GM18498 (cell line): ENCODE results near the gene FCHO2.
"Not testable (repeated sequence)": the region's sequence is repeated elsewhere in the genome, so short reads cannot be mapped to it uniquely, and the experiment has no call there.

Experiments used
- ATAC-seq: cut with Tn5 transposase; IDR thresholded peaks from one replicate; pipeline ENCODE4 v1.9.1; 2021; ENCODE audit warnings: mild to moderate bottlenecking, moderate library complexity; ENCODE audit not compliant: unreplicated experiment

Gene FCHO2

DNA sequence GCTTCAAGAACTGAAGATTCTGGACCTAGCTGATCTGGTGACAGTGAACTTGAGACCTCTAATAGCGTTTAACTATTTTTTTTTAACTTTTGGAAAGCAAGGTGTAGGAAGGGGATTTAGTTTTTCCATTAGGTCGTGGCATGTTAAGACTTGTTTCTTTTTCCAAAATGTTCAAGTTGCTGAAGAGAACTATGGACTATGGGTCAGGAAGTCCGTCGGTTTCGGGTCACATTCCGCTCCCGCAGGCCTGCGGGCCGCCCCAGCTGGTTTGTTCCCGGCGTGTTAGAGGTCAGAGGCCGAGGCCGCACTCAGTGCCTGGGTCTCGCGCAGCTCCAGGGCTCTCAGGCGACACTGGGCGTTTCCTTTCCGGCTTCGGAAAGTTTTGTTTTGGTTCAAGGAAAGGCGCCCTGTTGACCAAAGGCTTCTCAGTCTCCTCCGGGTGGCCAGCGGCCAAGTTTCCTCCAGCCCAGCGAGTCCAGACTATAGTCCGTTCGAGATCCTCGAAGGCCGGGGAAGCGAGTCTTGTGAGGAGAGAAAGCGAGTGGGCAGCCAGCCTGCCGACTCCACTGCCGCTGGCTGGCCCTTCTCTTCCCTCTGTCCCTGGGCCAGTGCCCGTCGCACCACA, 586 bp upstream of the FCHO2 start:
- ATAC-seq: peak; percentile 45

DNA sequence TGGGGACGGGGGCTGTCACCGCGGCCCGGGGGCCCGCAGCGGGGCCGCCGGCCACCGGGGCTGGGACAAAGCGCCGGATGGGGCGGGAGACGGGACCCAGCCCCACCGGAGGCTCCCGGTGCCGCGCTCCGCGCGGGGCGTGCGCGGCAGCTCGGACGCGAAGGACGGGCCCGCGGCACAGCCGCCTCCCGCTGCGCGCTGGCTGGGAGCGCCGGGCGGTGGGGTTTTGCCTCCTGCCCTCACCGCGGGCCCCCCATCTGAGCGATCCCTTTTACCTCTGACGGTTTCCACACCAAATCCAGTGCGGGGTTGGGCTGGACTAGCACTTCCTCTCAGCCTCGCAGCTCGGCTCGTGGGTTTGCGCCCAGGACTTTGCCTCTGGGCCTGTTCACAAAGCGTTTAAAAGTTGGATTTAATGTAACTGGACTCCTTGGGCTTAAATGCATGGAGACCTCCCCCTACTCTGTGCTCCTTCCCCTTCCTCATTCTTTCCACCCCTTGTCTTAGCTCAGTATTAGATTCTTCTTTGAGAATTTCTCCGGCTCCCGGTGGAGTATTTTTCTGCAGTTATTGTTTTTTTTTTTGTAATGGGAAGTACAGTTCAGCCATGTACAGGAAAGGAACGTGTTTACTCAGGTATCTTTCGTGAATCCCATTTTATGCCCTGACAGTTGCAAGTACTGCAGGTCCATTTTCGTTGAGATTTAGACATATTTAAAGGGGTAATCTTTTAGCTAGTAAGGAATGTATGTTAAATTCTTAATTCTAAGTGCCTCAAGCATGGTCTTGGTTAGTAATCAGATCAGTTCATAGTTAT, 691 bp downstream of the FCHO2 start:
- peak; percentile 56 for ATAC-seq

DNA sequence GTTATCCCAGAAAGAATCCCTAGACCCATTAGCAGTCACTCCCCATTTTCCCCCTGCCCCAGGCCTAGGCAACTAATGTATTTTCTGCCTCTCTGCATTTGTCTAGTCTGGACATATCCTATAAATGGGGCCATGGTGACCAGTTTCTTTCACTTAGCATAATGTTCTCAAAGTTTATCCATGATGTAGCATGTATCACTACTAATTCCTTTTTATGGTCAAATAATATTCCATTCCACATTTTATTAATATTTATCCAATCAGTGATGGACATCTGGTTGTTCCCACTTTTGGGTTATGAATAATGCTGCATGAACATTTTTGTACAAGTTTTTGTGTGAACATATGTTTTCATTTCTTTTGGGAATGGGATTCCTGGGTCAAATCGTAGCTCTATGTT, 1.5 kb downstream of the FCHO2 start:
- ATAC-seq: no peak

DNA sequence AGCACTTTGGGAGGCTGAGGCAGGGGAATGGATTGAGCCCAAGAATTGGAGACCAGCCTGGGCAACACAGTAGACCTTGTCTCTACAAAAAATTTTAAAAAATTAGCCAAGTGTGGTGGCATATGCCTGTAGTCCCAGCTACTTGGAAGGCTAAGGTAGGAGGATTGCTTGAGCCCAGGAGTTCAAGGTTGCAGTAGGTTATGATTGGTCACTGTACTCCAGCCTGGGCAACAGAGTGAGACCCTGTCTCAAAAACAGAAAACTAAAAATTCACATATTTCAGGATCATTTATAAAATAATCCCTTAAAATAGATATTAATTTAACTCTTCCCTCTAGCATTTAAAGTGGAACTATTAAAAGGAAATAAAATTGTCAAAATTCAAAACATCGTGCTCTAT, 3.4 kb downstream of the FCHO2 start:
- ATAC-seq: no peak

DNA sequence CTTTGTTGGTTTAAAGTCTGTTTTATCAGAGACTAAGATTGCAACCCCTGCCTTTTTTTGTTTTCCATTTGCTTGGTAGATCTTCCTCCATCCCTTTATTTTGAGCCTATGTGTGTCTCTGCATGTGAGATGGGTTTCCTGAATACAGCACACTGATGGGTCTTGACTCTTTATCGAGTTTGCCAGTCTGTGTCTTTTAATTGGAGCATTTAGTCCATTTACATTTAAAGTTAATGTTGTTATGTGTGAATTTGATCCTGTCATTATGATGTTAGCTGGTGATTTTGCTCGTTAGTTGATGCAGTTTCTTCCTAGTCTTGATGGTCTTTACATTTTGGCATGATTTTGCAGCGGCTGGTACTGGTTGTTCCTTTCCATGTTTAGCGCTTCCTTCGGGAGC, 18.6 kb downstream of the FCHO2 start:
- not testable (repeated sequence) for ATAC-seq

DNA sequence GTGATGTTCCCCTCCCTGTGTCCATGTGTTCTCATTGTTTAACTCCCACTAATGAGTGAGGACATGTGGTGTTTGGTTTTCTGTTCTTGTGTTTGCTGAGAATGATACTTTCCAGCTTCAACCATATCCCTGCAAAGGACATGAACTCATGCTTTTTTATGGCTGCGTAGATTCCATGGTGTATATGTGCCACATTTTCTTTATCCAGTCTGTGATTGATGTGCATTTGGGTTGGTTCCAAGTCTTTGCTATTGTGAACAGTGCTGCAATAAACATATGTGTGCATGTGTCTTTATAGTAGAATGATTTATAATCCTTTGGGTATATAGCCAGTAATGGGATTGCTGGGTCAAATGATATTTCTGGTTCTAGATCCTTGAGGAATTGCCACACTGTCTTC, 21.0 kb downstream of the FCHO2 start:
- not testable (repeated sequence) for ATAC-seq

DNA sequence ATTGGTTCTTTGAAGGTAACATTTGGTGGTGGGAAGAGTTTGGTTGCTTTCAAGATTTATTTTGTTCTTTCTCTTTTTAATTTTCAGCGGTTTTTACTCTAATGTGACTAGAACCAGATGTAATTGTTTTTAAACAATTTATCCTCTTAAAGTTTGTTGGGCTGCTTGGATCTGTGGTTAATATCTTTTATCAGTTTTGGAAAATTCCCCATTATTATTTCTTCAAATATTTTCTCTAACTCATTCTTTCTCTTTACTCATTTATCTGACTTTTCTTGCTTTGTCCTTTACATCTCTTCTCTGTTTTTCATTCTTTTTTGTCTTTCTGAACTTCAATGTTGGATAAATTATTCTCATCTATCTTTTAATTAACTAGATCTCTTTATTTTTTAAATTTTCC, 29.9 kb downstream of the FCHO2 start:
- no peak for ATAC-seq

DNA sequence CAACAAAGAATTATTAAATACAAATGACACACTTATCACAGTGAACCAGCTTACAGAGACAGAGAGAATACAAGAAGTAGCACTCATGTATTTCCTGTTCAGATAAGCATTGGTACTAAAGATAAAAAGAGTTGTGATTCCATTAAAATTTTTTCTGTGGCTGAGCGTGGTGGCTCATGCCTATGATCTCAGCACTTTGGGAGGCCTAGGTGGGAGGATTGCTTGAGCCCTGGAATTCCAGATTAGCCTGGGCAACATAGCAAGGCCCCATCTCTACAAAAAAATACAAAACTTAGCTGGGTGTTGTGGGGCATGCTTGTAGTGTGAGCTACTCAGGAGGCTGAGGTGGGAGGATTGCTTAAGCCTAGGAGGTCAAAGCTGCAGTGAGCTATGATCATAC, 32.9 kb downstream of the FCHO2 start:
- no peak for ATAC-seq

DNA sequence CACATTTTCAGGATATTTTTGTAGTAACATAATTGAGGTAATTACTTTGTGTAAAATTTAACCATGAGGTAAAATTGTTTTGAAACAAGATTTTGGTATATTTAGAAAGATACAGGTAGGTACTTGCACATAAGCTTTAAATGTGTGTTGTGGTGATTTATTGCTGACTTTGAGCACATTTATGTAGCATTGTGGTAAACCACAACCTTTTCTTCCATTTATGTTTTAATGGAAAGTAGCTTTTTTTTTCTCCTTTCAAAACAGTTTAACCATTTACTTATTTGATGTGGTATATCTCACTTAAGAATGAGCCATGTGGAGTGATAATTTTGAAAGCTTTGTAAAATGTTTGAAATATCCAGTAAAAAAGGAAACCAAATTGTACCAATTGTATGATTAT, 35.6 kb downstream of the FCHO2 start:
- no peak for ATAC-seq

DNA sequence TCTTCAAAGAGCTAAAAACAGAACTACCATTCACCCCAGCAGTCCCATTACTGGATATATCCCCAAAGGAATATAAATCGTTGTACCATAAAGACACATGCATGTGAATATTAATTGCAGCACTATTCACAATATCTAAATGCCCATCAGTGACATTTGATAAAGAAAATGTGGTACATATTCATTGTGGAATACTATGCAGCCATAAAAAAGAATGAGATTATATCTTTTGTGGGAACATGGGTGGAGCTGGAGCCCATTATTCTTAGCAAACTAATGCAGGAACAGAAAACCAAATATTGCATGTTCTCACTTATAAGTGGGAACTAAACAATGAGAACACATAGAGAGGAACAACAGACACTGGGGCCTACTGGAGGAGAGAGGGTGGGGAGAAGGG, 38.7 kb downstream of the FCHO2 start:
- no peak for ATAC-seq

DNA sequence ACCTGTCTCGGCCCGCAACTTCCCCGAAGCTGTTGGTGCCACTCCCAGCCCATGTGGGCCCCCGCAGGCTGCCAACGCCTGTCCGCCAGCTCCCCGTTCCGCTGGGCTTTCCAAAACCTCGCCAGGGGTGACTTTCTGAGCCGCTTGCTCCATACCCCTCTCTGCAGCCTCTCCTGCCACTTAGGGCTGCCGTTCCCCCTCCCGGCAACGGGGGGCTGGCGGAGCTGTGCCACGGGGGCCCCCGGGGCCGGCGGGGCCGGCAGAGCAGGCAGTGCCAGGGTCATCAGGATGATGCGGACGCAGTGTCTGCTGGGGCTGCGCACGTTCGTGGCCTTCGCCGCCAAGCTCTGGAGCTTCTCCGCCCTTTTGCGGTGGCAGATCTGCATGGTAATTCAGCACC, 40.8 kb downstream of the FCHO2 start:
- no peak for ATAC-seq

DNA sequence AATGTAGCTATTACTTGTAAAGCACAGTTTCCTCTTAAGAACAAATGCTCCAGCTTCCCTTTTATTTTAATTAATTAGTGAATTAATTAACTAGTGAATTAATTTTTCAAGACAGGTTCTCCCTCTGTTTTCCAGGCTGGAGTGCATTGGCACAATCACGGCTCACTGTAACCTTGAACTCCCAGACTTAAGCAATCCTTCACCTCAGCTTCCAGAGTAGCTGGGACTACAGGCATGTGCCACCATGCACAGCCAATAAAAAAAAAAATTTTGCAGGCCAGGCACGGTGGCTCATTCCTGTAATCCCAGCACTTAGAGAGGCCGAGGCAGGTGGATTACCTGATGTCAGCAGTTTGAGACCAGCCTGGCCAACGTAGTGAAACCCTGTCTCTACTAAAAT, 44.1 kb downstream of the FCHO2 start:
- no peak for ATAC-seq

DNA sequence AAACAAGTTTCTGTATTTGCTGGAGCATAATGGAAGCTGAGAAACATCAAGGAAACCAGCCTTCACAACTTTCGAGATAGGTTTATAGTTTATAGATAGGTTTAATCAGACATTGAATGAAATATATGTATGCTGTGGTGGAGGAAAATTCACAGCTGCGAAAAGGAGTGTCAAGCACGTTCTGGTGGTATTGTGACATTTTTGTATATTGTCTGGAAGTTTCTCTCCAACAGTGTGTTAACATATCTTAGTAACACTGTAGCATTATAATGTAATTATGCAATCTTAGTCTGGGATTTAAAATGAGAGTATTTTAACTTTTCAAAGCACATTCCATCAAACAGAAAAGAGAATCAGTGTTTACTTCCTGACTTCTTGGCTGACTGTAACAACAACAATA, 50.0 kb downstream of the FCHO2 start:
- ATAC-seq: no peak

DNA sequence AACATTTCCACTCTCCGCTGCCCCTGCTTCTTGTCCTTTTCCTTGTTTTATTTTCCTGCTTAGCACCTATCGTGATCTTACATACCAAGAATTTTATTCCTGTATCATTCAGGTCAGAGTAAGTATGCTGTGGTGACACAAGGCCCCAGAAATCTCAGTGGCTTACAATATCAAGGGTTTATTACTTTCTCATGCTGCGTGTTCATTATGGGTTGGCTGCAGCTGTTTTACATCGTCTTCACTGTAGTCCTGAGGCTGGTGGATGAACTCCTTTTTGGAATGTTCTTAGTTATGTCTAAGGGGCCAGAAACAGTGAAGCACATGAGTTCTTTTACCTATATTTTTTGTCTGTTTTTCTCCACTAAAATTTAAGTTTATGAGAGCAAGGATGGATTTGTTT, 51.2 kb downstream of the FCHO2 start:
- no peak for ATAC-seq

DNA sequence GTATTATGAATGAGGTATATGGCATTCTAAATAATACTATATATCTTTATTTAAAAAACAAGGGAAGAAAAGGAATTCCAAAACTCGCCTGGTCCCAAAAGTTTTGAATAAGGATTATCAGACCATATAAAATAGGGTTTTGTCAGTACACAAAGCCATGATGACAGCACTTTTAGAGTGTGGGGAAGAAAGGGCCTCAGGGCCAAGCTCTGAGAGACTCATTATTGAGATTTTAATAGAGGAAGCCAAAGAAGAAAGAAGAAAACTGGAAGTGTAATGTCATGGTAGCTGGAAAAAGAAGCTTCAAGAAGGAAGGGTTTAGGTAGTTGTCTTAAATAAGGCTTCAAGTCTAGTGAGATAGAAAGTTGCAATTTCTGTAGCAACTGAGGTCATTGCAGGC, 53.0 kb downstream of the FCHO2 start:
- no peak for ATAC-seq

DNA sequence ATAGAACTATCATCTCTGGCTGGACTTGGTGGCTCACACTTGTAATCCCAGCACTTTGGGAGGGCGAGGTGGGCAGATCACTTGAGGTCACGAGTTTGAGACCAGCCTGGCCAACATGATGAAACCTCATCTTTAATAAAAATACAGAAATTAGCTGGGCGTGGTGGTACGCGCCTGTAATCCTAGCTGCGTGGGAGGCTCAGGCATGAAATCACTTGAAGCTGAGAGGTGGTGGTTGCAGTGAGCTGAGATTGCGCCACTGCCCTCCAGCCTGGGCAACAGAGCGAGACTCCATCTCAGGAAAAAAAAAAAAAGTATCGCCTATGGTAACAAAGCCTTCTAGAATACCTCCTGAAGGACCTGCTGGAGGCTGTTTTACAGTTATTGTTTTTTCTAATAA, 55.8 kb downstream of the FCHO2 start:
- ATAC-seq: not testable (repeated sequence)

DNA sequence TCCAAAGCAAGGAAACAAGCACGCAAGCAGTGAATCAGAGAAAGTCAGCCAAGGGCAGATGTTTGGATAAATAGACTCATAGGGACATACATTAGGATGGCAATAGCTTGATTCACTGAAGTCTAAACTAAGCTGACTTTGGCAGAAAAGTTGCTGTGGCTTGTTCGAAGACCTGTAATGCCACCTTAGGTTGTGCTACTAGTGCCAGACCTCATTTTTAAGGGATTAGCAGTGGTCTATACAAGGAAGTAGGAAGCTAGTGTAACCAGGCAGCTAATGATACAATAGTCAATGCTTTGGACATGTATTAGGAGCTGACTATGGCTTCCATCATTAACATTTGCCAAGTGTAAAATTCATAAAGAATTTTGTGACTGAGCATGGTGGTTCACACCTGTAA, 63.1 kb downstream of the FCHO2 start:
- ATAC-seq: no peak

DNA sequence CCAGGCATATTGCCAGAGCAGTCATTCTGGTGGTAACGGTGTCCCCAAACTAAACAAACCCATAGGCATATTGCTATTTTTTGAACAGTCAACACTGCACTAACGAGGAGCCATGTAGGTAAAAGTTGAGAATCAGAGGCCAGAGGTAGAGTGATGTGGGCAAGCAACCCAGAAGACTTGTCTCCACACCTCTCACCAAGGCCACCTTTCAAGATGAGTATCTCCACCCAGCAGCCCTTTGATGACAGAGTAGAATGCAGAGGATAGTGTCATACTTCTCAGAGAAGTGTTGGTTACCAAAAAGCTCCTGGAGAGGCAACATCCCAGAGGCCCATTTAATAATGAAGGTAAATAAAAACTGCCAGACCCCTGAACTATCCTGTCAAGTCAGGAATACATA, 63.9 kb downstream of the FCHO2 start:
- no peak for ATAC-seq

DNA sequence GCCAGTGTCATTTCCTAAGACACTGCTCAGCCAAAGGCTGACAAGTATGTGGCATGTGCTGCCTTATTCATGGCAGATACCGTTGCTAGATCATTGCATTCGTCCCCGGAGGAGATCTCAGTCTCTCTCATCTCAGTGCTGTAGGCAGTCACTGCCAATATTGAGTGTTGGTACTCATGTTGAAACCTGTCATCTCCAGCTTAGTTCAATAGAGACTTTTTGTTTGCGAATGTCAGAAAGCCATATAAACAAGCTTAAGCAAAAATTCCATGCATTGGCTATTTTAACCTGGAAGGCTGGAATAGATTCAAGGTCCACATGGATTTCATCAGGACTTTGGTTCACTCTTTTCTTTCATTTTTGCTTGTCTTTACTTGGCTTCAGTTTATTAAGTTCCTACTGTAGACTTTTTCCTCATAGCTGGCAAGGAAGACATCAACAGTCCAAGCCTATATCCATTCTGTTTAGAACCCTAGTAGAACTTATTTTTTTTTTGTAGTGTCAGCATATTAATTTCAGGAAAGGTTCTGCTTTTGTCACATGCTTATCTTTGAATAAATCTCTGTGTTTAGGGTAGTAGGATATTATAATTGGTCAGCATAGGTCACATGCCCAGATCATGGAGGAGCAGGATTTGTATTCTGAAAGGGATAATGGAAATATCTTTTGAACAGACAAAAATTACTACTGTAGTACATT, 66.8 kb downstream of the FCHO2 start:
- no peak for ATAC-seq

DNA sequence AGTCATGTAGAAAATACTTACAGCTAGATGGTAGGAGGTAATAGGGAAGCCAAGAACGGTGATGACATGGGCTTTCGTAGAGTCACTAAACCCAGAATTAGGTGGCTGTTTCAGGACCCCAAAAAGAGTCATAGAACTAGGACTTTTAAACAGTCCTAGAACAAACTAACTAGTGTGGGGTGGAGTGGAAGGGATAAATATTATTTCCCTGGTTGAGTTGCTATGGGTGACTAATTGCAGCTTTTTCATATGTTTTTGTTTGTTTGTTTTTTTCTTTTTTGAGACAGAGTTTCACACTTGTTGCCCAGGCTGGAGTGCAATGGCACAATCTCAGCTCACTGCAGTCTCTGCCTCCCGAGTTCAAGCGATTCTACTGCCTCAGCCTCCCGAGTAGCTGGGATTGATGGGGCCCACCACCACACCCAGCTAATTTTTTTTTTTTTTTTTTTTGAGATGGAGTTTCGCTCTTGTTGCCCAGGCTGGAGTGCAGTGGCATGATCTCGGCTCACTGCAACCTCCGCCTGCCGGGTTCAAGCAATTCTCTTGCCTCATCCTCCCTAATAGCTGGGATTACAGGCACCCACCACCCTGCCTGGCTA, 69.2 kb downstream of the FCHO2 start:
- not testable (repeated sequence) for ATAC-seq

DNA sequence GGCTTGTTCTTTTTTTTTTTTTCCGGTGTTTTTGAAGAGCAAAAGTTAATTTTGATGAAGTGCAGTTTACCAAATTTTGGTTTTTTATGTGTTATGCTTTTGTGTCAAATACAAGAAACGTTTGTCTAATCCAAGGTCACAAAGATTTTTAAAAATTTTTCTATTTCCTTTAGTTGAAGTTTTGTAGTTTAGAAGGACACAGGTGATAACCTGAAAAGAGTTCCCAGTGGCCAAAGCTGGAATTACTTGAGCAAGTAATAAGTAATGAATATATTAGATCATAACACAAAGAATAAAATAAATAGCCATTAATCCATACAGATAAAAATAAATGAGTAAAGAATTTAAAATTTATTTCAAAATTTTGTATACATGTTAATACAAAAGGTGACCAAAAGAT, 71.5 kb downstream of the FCHO2 start:
- no peak for ATAC-seq

DNA sequence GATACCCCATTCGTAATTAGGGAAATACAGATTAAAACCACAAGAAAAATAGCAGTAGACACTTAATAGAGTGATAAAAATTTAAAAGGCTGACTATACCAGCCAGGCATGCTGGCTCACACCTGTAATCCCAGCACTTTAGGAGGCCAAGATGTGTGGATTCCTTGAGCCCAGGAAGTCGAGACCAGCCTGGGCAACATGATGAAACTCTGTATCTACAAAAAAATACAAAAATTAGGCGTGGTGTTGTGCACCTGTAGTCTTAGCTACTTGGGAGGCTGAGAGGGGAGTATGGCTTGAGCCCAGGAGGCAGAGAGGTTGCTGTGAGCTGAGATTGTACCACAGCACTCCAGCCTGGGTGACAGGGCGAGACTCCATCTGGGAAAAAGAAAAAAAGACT, 72.0 kb downstream of the FCHO2 start:
- ATAC-seq: no peak
